Inflammatory macrophage treated with lipopolysaccharide for 1 hour (primary cell): ENCODE data around the gene COX17.
A peak's percentile ranks its signal among the peaks of the same experiment; 100 is the strongest.

ENCODE experiments used
- DNase-seq, 2 donors: peaks; one replicate each; pipeline ENCODE4 v3.0.0-alpha.2; 2020 to 2022

COX17 gene

DNA sequence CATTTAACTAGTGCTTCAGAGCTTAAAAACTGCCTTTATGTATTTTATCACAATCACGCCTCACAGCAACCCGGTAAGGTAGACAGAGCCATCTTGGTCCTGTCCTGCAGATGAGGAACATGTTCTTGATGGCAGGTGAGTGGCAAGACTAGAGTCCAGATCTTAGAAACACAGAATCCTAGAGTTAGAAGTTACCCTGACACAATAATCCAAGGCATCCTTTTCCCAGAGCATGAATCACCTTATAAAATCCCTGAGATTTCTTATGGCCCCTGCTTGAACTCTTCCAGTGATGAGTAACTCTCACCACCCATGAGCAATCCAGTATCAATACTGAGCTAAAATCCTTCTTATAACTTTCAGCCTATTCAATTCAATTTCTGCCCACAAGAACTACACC, 33.7 kb downstream of the COX17 start:
- DNase-seq: peak; percentile 56 to 63

GRCh38 chr3:119642746-119643473, 34.3 kb downstream of the COX17 start:
- peak in 1 of 2 donors; percentile 23 for DNase-seq

GRCh38 chr3:119641416-119641815, 35.8 kb downstream of the COX17 start:
- no peak for DNase-seq

GRCh38 chr3:119639494-119640350, 37.5 kb downstream of the COX17 start:
- DNase-seq: peak; percentile 66 to 81

DNA sequence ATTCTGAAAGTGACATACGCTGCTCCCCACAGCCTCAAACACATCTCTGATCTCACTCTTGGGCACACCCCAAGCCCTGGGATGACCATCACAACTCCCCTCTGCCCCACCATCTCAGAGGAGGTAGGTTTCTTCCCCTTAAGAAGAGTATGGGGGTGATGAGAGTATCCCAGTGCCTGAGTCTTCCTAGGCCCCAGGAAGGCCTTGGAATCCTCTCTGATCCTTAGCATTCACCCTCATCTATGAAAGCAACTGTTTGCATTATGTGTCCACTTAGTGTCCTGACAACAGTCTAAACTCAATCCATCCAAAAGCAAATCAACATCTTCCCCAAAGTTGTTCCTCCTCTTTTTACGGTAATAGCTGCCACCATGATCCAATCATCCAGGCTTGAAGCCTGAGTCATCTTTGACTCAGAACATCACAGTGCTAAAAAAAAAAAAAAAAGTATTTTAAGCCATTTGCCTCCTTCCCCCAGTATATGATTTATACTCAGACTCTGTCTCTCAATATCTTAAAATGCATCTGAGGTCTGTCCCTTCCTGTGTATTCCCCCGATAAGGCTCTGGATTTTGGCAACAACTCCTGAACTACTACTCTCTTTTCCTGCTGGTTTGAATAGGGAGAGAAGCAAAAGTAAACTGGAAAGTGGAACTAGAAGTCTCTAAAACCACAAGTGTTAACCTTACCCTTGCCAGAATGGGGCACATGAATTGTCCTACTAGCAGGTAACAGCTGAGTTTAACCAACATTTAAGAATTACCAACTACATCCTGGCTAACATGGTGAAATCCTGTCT, 39.3 kb downstream of the COX17 start:
- peak; percentile 84 to 90 for DNase-seq

GRCh38 chr3:119636891-119637611, 40.2 kb downstream of the COX17 start:
- peak in 1 of 2 donors; percentile 22 for DNase-seq

- no peak for DNase-seq
These were observed 41.0 kb downstream of the COX17 start for GRCh38 chr3:119636249-119636648.

DNA sequence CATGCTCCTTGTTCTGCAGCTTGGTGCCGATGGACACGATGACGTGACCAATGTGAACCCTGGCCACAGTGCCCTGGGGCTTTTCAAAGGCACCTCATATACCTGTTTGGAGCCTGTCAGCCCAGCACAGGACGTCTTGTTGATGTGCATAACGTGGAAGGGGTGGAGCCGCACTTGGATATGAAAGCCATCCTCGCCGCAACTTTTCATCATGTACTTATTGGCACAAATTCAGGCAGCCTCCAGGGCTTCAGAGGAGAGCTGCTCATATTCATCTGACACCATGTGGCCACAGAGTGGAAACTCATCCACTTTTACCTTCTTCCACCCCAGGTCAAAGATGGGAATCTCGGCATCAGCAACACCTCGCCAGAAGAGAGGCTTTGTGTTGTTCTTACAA, 41.5 kb downstream of the COX17 start:
- DNase-seq: no peak

DNA sequence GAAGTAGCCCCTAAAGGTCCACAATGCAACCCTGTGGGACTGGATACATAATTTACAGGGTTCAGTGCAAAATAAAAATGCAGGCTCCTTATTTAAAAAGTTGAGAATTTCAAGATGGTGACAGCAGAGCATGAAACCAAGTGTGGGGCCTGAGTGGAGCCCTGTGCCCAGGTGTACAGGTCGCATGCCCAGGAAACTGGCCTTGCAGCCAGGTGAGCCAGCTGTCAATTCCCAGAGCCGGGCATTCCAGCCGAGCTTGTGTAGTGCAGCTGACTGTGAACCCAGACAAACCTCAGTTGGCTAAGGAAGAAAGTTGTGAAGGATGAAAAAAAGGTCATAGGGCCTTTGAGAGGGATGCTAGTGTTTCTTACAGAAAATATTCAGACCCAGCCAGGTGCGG, 44.4 kb downstream of the COX17 start:
- no peak for DNase-seq

DNA sequence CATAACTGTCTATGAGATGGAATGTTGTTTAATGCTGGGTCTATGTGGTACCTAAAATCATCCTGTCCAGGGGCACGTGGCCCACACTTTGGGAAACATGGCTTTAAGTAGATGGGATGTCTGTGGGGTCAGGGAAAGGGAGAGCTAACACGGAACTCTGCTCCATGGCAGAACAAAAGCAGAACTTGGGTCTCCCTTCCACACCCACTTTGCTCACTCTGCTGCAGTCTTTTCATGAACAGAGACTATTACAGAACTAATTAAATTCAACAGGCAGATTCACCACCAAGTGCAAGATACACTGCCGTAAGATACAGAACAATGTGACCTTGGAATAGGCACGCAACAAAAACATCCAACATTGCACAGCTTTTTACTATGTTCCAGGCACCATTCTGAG, 45.0 kb downstream of the COX17 start:
- DNase-seq: peak; percentile 53 to 58

DNA sequence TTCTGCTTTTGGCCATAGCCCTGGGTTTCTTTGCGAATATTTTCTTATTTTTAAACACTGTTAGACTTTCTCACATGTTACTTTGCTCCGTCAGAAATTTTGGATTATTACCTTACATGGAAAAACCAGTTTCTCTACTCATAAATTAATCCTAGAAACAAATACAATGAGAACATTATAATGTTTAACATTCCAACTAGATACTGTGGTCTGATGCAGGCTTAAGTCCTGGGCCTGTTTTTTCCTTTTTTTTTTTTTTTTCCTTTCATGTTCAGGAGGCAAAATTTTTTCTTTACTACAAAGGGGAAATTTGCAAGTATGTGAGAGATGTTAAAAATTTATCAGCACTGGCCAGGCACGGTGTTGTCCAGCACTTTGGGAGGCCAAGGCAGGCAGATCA, 45.7 kb downstream of the COX17 start:
- peak in 1 of 2 donors; percentile 28 for DNase-seq

DNA sequence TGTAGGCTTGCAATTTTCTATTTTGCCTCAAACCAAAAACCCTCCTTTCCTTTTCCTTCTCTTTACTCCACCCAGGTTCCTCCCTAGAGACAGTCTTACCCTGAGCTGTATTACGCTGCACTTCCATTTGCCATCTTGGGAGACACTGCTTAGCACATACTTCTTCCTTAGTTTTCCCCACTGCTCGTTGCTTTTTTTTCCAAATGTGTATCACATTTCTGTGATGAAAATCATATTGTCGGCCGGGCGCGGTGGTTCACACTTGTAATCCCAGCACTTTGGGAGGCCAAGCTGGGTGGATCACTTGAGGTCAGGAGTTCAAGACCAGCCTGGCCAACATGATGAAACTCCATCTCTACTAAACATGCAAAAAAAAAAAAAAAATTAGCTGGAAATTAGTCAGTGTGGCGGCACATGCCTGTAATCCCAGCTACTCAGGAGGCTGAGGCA, 46.3 kb downstream of the COX17 start:
- DNase-seq: peak in 1 of 2 donors; percentile 14

GRCh38 chr3:119630128-119630879, 46.9 kb downstream of the COX17 start:
- peak; percentile 86 to 88 for DNase-seq

- peak; percentile 92 to 95 for DNase-seq
These were observed 48.3 kb downstream of the COX17 start for GRCh38 chr3:119628816-119629445.

DNA sequence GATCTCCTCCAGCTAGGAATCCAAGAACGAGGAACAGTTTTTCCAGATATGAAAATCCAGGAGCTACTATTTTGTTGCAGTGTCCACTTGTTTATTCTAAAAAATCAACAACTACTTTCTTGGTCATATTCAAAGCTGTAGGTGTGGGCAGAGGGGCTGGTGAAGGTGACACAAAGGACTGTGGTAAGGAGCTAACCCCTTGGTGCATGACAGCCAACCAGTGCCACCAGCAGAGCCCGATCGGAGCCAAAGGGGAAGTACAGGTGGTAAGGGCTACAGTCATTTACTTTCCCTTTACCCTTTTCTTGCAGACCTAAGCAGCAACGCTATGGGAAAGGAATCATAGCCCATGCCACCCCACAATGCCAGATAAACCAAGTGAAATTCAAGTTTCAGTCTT, 48.8 kb downstream of the COX17 start:
- DNase-seq: peak; percentile 67 to 78

DNA sequence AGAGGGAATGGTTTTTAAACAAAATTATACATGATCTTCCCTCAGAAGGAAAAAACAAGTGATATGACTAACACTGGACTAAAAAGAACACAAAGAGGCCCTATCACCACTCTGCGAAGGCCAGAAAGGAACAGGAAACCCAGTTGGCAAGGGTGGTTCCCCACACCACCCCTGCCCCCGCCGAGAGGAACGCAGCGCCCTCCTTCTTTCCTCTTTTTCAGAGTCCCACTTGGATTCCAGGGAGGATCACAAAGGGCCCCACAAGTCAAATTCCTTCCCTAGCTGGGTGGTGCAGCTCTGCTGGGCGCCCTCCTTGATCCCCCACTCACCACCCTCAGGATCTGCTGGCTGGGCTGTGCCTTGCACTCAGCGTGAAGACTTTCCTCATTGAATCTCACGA, 49.7 kb downstream of the COX17 start:
- peak; percentile 80 to 89 for DNase-seq

DNA sequence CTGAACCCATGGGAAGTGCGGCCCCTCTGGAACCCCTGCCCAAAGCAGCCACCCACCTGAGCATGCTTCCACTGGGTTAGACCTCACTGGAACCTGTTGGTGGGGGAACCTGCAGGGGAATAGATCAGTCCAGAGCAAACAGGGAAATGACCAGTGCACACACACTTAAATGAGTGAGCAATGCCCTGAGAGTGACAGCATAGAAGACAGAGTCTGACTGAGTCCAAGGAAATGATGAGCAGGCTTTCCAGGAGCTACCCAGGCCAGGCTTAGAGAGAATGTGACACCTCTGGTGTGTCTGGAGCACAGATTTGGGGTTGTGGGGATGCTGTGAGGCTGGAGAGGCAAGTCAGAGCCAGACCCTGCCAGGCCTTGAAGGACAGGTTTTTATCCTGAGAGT, 51.0 kb downstream of the COX17 start:
- peak in 1 of 2 donors; percentile 34 for DNase-seq

GRCh38 chr3:119625451-119626153, 51.6 kb downstream of the COX17 start:
- no peak for DNase-seq

GRCh38 chr3:119624002-119624720, 53.0 kb downstream of the COX17 start:
- peak; percentile 41 to 42 for DNase-seq

- no peak for DNase-seq
These were observed 56.3 kb downstream of the COX17 start for GRCh38 chr3:119620899-119621298.
